Mesendoderm (in vitro differentiated cells): ENCODE measurements around the gene POLR3H. TPM values are rescaled to one million over a fixed set of nuclear protein-coding genes. Genes with fewer than 3 reads are reported as not detected.
"Not testable (repeated sequence)": the region's sequence is repeated elsewhere in the genome, so short reads cannot be mapped to it uniquely, and the experiment has no call there.

Experiments
- DNase-seq: peaks from one replicate; pipeline ENCODE4 v3.0.0; 2013
- H2AK5ac ChIP-seq: 2 replicates; pipeline ENCODE4 v1.6.1; 2013; ENCODE audit warnings: low read length, inconsistent platforms
- H2BK120ac ChIP-seq: 2 replicates; pipeline ENCODE4 v1.6.1; 2013; ENCODE audit warnings: low read depth, mild to moderate bottlenecking, low read length, moderate library complexity, mixed read lengths
- H2BK15ac ChIP-seq: replicated peaks from 2 replicates; pipeline ENCODE4 v1.6.1; 2013; ENCODE audit warnings: low read depth, mild to moderate bottlenecking, moderate library complexity
- H2BK5ac ChIP-seq: 2 replicates; pipeline ENCODE4 v1.6.1; 2013; ENCODE audit warnings: low read length, inconsistent platforms
- H3K18ac ChIP-seq: 2 replicates; pipeline ENCODE4 v1.6.1; 2013; ENCODE audit warnings: mild to moderate bottlenecking, low read length, mixed read lengths
- H3K23ac ChIP-seq: one replicate; pipeline ENCODE4 v1.6.1; 2013; ENCODE audit warnings: low read length
- H3K27ac ChIP-seq: 2 replicates; pipeline ENCODE4 v1.5.1; 2013; ENCODE audit warnings: low read depth, mild to moderate bottlenecking, inconsistent platforms, low read length, moderate library complexity
- H3K27me3 ChIP-seq: 2 replicates; pipeline ENCODE4 v1.6.1; 2013; ENCODE audit warnings: low read length, control low read depth, mild to moderate bottlenecking, inconsistent platforms; ENCODE audit not compliant: insufficient read depth, poor library complexity
- H3K36me3 ChIP-seq: 2 replicates; pipeline ENCODE4 v1.6.1; 2013; ENCODE audit warnings: low read length, inconsistent platforms; ENCODE audit not compliant: control insufficient read depth, insufficient read depth
- H3K4ac ChIP-seq: one replicate; pipeline ENCODE4 v1.6.1; 2013; ENCODE audit warnings: low read depth, mild to moderate bottlenecking, low read length, moderate library complexity
- H3K4me1 ChIP-seq: 2 replicates; pipeline ENCODE4 v1.6.1; 2013; ENCODE audit warnings: low read depth, low read length, inconsistent platforms; ENCODE audit not compliant: control insufficient read depth
- H3K4me2 ChIP-seq: 2 replicates; pipeline ENCODE4 v1.6.1; 2013; ENCODE audit warnings: low read length
- H3K4me3 ChIP-seq: 2 replicates; pipeline ENCODE4 v1.5.1; 2013; ENCODE audit warnings: mild to moderate bottlenecking, low read length
- H3K56ac ChIP-seq: one replicate; pipeline ENCODE4 v1.6.1; 2013; ENCODE audit warnings: low read length
- H3K79me1 ChIP-seq: 2 replicates; pipeline ENCODE4 v1.6.1; 2013; ENCODE audit warnings: low read length, inconsistent platforms
- H3K79me2 ChIP-seq: 2 replicates; pipeline ENCODE4 v1.6.1; 2013; ENCODE audit warnings: mild to moderate bottlenecking, low read length; ENCODE audit not compliant: control insufficient read depth, insufficient read depth
- H3K9ac ChIP-seq: 2 replicates; pipeline ENCODE4 v1.6.1; 2013; ENCODE audit warnings: low read length, inconsistent platforms
- H4K5ac ChIP-seq: one replicate; pipeline ENCODE4 v1.6.1; 2013; ENCODE audit warnings: low read length
- H4K8ac ChIP-seq: one replicate; pipeline ENCODE4 v1.6.1; 2013; ENCODE audit warnings: low read depth, mild to moderate bottlenecking, control low read depth, low read length, moderate library complexity
- WGBS: extraction: QIAGEN DNeasy Blood & Tissue Kit; methylation state at CpG from one replicate; pipeline ENCODE4 v1.1.7; 2013; ENCODE audit warnings: low lambda C conversion rate, missing lambda C conversion rate; ENCODE audit not compliant: insufficient coverage; ENCODE audit errors: extremely low coverage; 5-methylcytosine and 5-hydroxymethylcytosine counted together
- polyA plus RNA-seq, 2 experiments: library from polyadenylated mRNA; stranded (reverse); fragments of 200-250 nt; gene quantifications; one replicate each; pipeline ENCODE4 v1.2.3, GENCODE V29; 2013

The POLR3H gene
- polyA plus RNA-seq (2013, experiment 1 of 2), result 25.5 TPM
- polyA plus RNA-seq (2013, experiment 2 of 2), result 24.3 TPM

GRCh38 chr22:41543854-41544670, at the start of gene POLR3H:
TSS of gene POLR3H (minus strand) at chr22:41544470. CDS start at chr22:41544101, 369 bp downstream.
- H3K9ac ChIP-seq, result peak within 1 kb of the TSS; percentile 92
- no peak within 1 kb of the TSS for H2BK120ac ChIP-seq
- H3K27ac ChIP-seq, result peak within 1 kb of the TSS; percentile 48
- H3K4me1 ChIP-seq, result no peaks in the 10 kb centered on the region
- no peak within 1 kb of the TSS for H2BK5ac ChIP-seq
- H3K18ac ChIP-seq, result no peak within 1 kb of the TSS
- no CpG with 5 or more reads among the region's 80 CpGs for WGBS
- peak within 1 kb of the TSS; percentile 73 for H3K4me3 ChIP-seq
- peaks cover 17% of the 10 kb centered on the region for H3K79me1 ChIP-seq
- H2BK15ac ChIP-seq, result no peak within 1 kb of the TSS
- no peak within 1 kb of the TSS for H4K5ac ChIP-seq
- H3K4me2 ChIP-seq, result peak within 1 kb of the TSS; percentile 47
- DNase-seq, result peak; percentile 99
- H3K23ac ChIP-seq, result no peak within 1 kb of the TSS
- no peaks in the 10 kb centered on the region for H3K27me3 ChIP-seq
- no peaks in the 10 kb centered on the region for H3K36me3 ChIP-seq
- H4K8ac ChIP-seq, result no peak within 1 kb of the TSS
- H2AK5ac ChIP-seq, result no peak within 1 kb of the TSS
- peak within 1 kb of the TSS; percentile 91 for H3K56ac ChIP-seq
- H3K4ac ChIP-seq, result peak within 1 kb of the TSS; percentile 56
- peaks cover 31% of the 10 kb centered on the region for H3K79me2 ChIP-seq

GRCh38 chr22:41593336-41593960, 49.2 kb upstream of the POLR3H start:
- not testable (repeated sequence) for H4K5ac ChIP-seq, DNase-seq, H3K27ac ChIP-seq, H2BK15ac ChIP-seq, H3K4me3 ChIP-seq, H3K4me2 ChIP-seq, H2BK5ac ChIP-seq, H3K36me3 ChIP-seq, H3K4ac ChIP-seq, H3K27me3 ChIP-seq, H4K8ac ChIP-seq, H2AK5ac ChIP-seq, H3K18ac ChIP-seq, H3K56ac ChIP-seq, H2BK120ac ChIP-seq, H3K4me1 ChIP-seq, H3K79me1 ChIP-seq, H3K23ac ChIP-seq, H3K79me2 ChIP-seq, H3K9ac ChIP-seq
- whole genome bisulfite sequencing, result no CpG with 5 or more reads among the region's 51 CpGs

- Histone ChIP-seq H3K4me3 (peak within 1 kb of the TSS; percentile 86), H3K79me2 (no peaks in the 10 kb centered on the region), H3K56ac (peak within 1 kb of the TSS; percentile 93), H2BK15ac (no peak within 1 kb of the TSS), H2AK5ac (no peak within 1 kb of the TSS), H2BK5ac (no peak within 1 kb of the TSS), H3K4me2 (peak within 1 kb of the TSS; percentile 61), H4K8ac (no peak within 1 kb of the TSS), H3K27me3 (no peaks in the 10 kb centered on the region), H3K18ac (peak within 1 kb of the TSS; percentile 22), H3K4ac (peak within 1 kb of the TSS; percentile 62), H3K36me3 (no peaks in the 10 kb centered on the region), H4K5ac (no peak within 1 kb of the TSS), H3K27ac (no peak within 1 kb of the TSS), H3K9ac (peak within 1 kb of the TSS; percentile 75), H3K79me1 (no peaks in the 10 kb centered on the region), H2BK120ac (no peak within 1 kb of the TSS), H3K4me1 (no peaks in the 10 kb centered on the region), H3K23ac (no peak within 1 kb of the TSS)
- WGBS, result no CpG with 5 or more reads among the region's 61 CpGs
- peak; percentile 100 for DNase-seq
These were observed 45.3 kb upstream of the POLR3H start, which contains the start of gene PMM1 for GRCh38 chr22:41589391-41590241. TSS of gene PMM1 (minus strand) at chr22:41589840. CDS start at chr22:41589805, 35 bp downstream.

GRCh38 chr22:41587347-41587723, 43.1 kb upstream of the POLR3H start:
- no peaks in the 10 kb centered on the region for H3K79me1 ChIP-seq
- H4K8ac ChIP-seq, result no peak overlapping the region
- no peak overlapping the region for H3K27ac ChIP-seq
- no peak overlapping the region for H3K4me2 ChIP-seq
- H3K4me3 ChIP-seq, result no peak overlapping the region
- no CpG with 5 or more reads among the region's 7 CpGs for WGBS
- H3K4me1 ChIP-seq, result no peaks in the 10 kb centered on the region
- no peak overlapping the region for H3K9ac ChIP-seq
- no peak overlapping the region for H2BK120ac ChIP-seq
- no peak overlapping the region for H4K5ac ChIP-seq
- H3K36me3 ChIP-seq, result no peaks in the 10 kb centered on the region
- H3K23ac ChIP-seq, result no peak overlapping the region
- DNase-seq, result no peak
- H3K27me3 ChIP-seq, result no peaks in the 10 kb centered on the region
- H3K56ac ChIP-seq, result no peak overlapping the region
- H2BK15ac ChIP-seq, result no peak overlapping the region
- no peak overlapping the region for H3K4ac ChIP-seq
- H2AK5ac ChIP-seq, result no peak overlapping the region
- H3K79me2 ChIP-seq, result no peaks in the 10 kb centered on the region
- no peak overlapping the region for H3K18ac ChIP-seq
- H2BK5ac ChIP-seq, result no peak overlapping the region

- H3K4me1 ChIP-seq, result no peaks in the 10 kb centered on the region
- no peaks in the 10 kb centered on the region for H3K79me1 ChIP-seq
- H3K4me3 ChIP-seq, result no peak overlapping the region
- H2BK15ac ChIP-seq, result no peak overlapping the region
- H2BK120ac ChIP-seq, result no peak overlapping the region
- H3K4ac ChIP-seq, result no peak overlapping the region
- H3K36me3 ChIP-seq, result no peaks in the 10 kb centered on the region
- H3K4me2 ChIP-seq, result no peak overlapping the region
- H3K18ac ChIP-seq, result no peak overlapping the region
- H4K8ac ChIP-seq, result no peak overlapping the region
- no peak overlapping the region for H2BK5ac ChIP-seq
- no peak overlapping the region for H3K9ac ChIP-seq
- no peak overlapping the region for H3K27ac ChIP-seq
- WGBS, result no CpG with 5 or more reads among the region's 7 CpGs
- no peak overlapping the region for H3K23ac ChIP-seq
- H2AK5ac ChIP-seq, result no peak overlapping the region
- H3K56ac ChIP-seq, result no peak overlapping the region
- no peak for DNase-seq
- H4K5ac ChIP-seq, result no peak overlapping the region
- no peaks in the 10 kb centered on the region for H3K27me3 ChIP-seq
- no peaks in the 10 kb centered on the region for H3K79me2 ChIP-seq
These were observed 41.6 kb upstream of the POLR3H start for GRCh38 chr22:41585898-41586297.
